Measurements from ENCODE around the gene BLACAT1.

BLACAT1 gene

DNA sequence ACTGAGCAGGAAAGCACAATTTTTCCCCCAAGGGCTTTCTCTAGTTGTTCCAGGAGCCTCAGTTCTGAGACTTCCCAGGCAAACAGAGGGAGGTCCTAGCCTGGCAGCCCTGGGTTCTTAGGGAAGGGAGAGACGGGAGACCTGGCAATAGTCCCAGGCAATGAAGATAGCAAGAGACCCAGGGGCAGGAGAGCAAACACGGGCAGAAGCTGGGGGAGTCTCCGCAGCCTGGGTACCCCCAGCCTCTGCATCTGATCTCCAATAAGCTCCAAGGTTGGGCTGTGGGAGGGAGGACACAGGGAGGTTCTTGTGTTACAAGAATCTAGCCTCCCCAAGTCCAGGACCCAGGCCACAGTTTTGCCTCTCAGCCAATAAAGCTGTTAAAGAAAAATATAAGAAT, 2.4 kb downstream of the BLACAT1 start:
- no peak for DNase-seq

DNA sequence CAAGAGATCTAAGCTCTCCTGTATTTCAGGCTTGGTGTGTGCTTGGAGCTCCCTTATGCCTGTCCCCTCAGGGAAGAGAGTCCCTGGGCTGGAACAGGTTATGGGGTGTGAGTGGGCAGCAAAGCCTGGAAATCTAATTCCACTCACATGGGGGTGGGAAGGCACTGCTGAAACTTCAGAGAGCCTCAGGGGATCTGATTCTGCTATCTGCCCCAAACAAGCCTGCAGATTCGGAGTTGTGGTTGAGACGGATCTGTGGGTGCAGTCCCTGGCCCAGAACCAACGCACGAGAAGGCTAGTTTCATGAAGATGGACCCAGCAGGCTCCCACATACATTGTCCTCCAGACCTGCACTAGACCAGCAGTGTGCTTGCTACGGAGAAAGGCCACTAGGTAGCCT, 2.9 kb downstream of the BLACAT1 start:
- no peak for DNase-seq

GRCh38 chr1:205452364-205452763, 3.5 kb downstream of the BLACAT1 start:
- no peak for DNase-seq

GRCh38 chr1:205451759-205452164, 4.1 kb downstream of the BLACAT1 start:
- DNase-seq: no peak

DNA sequence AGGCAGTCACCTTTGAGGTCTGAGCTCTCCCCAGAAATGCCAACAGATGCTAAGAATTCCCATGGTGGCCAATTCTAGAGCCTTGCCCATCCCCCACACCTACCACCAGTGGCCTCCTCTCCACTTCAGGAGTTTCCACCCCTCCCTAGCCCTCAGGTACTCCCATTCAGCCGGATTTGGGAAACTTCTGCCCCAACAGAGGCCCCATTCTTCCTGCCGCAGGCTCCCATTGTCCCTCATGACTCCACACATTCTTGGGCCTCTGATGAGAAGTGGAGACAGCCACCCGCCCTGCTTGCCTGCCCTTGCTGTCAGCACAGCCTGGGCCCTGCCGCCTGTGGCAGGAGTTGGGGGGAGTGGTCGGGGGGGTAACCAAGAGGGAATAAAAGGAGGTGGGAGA, 4.6 kb downstream of the BLACAT1 start:
- DNase-seq: no peak

DNA sequence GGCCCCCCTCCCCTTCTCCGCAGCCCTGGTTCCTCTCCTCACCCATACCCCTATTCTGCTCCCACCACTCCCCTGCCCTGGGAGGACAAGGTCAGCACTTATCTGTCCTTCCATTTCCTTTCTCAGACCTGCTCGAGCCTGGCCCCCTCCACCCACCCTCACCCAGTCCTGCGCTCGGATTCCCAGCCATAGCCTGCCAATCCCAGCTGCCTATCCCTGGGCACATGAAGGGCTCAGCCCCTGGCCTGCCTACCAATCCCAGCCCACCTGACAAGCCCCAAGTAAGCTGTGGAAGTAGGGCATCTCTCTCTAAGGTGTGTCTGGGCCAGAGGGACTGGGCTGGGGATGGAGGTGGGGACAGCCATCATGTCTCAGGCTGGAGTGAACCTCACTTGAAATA, 5.4 kb downstream of the BLACAT1 start:
- DNase-seq: no peak

DNA sequence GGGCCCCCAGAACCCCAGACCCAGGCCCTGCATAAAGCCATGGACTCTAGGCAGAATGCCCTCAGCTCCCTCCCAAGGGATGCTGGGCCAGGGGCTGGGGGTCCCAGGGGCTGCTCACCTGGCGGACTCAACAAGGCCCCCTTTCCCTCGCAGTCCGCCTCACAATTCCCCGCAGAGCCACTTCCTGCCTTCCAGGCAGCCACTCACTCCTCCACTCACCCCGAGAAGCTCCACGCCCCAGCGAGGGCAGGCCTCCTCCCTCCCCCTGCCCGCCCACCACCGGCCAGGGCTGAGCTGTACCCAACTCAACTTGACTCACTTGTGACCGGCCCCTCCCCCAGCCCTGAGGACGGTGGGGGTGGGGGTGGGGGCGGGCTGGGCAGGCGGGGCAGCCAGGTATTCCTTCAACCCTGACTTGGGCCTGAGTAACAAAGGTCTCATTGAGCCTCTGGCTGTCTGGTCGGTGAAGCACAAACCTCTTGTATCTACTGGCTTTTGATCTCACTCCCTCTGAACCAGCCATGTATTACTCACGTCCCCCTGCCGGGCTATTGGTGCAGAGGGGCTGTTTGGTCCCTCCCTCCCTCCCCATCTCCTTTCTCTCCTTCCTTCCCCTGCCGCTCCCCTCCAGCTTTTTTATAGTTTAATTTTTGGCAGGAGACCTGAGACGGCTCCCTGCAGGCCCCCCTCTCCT, 5.9 kb downstream of the BLACAT1 start:
- DNase-seq: no peak

GRCh38 chr1:205449254-205449749, 6.5 kb downstream of the BLACAT1 start:
- no peak for DNase-seq

- DNase-seq: no peak
Measured at GRCh38 chr1:205448540-205449253, 7.1 kb downstream of the BLACAT1 start.

- no peak for DNase-seq
Measured at GRCh38 chr1:205447457-205448341, 8.1 kb downstream of the BLACAT1 start.

GRCh38 chr1:205446828-205447227, 9.0 kb downstream of the BLACAT1 start:
- DNase-seq: no peak

GRCh38 chr1:205445646-205445935, 10.3 kb downstream of the BLACAT1 start:
- no peak for DNase-seq

DNA sequence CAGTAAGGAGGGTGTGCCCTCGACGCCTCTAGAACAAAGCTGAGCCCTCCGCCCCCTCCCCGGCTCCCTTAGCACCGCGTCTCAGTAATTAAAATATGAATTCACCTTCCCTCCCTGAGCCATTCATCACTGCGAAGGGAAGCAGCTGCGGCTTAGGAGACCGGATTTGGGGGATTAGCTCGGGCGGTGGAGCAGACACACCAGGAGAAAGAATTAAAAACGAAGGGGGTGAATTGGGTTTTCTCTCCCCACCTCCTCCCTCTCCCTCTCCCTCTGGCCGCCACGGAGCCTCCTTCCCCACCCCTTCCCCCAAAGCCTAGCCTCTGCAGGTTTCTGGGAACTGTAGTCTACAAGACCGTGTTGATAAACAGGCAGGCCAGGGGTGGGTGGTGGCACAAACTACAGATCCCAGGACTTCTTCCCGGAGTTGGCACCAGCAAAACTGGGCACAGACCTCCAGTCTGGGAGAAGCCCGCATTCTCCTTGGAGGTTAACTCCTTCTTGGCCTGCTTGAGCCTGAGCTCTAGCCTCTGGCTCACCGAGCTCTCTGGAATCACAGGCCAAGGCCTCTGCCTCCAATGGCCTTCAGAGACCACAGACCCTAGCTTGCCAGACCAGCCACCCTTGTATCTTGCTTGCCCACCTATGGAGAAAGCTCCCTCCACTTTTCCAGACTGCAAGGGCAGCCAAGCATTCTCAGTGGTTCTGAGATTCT, 10.8 kb downstream of the BLACAT1 start:
- no peak for DNase-seq

DNA sequence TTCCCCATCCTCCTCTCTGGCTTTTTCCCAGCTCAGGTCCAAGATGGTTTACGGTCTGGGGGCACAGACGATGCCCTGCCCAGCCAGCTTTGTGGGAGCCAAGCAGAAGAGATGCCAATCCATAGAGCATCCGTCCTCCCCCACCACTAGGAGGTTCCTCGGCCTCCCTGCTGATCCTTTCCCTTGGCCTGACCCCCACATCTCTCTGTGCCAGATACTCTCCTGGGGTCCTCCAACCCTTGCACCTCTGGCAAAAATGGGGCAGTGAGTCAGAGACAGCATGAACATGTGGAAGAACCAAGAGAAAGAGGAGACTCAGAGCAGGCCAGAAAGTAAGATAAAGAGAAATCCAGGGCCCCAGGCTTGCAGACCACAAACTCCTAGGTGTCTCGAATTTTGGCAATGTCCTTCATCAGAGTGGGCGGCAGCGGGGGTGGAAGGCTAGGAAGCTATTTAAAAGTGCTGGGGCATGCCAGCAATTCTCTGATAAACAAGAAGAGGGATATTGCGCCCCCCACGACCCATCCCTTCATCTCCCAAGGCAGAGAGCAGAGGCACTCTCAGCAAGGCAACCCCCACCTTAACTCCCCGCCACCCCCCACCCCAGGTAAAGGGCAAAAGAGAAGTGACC, 11.4 kb downstream of the BLACAT1 start:
- no peak for DNase-seq

- DNase-seq: no peak
Measured at GRCh38 chr1:205443585-205444299, 12.1 kb downstream of the BLACAT1 start.

DNA sequence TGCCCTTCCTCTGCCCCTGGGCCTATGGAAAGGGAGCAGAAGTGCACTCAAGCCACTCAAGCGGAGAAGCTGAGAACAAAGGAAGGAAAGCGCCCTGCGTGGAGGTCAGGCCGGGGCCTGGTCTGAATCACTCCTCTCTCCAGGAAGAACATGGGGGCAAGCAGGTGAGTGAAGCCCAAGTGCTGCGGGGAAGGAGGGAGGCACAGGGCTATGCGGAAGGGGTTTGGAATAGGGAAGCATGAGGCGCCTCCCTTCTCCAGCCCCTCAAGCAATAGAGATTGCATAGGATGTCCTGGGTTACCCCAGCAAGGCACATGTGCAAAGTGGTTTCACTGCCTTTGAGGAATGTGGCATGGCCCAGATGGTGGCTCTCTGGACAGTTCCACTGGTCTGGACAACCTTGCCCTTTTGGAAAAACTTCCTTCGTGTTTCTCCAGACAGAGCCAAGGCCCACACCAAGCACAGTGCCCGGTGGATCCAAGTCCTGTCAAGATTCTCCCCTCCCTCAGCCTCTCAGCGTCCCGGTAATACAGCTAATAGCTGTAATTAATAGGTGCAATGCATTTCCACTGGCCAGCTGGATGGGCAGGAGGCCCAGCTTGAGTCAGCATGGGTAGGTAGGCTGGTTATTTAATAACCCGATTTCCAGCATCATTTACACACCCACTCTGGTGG, 13.7 kb downstream of the BLACAT1 start:
- DNase-seq: no peak

- no peak for DNase-seq
Measured at GRCh38 chr1:205441716-205442050, 14.2 kb downstream of the BLACAT1 start.

GRCh38 chr1:205441318-205441633, 14.6 kb downstream of the BLACAT1 start:
- no peak for DNase-seq

DNA sequence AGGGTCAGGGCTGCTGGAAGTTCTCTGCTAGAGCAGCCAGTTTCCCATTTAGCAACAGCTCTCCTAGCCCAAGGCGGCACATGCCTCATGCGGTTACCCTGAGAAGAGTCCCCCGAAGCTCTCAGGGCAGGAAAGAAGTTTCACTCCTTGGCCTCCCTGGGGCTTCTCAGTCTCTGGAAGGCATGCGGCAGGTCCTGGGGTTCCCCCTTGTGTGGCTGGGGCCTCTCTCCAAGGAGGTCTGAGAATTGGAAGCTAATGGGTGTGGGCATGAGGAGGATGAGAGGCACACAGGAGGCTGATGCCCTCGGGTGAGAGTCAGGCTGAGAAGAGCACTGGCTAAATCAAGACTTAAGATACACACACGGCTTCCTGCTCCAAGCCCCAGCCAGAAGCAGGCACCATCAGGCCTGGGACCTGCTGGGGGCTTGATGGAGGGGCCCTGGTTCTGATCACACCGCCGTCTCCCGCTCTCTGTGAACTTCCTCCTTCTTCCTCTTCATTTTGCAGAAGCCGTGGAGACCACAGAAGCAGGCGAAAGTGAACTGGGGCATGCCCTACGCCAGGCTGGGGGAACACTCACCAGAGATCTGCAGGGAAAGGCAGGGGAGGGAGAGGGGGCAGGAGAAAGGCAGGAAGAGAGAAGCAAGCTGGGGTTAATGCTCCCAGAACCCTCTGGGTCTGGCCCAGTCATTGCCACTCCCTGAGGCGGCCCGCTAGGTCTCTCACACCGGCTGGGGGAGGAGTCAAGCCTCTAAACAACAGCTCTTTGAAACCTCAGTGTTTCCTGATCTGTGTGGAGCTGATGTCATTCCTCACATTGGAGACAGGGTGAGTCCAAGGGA, 15.1 kb downstream of the BLACAT1 start:
- no peak for DNase-seq

DNA sequence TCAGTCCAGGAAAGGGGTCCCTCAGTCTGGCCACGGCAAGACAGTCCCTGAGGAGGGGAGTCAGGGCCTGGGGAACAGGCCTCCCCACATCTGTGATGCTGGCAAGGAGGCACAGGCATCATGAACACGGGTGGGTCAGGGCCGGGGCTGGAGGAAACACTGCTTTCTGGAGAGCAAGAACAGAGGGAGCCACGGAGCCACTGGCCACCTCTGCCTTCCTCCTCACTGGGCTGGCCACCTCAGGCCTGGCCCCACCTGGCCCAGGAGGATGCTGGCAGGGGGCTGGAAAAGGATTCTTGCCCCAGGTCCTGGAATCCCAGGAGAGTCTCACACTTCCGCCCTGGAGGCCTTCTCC, 15.7 kb downstream of the BLACAT1 start:
- no peak for DNase-seq

All from SW 1271 (cell line).